HepG2 (cell line): ENCODE measurements around the gene PDE4D. TPM values are rescaled to one million over a fixed set of nuclear protein-coding genes. Genes with fewer than 3 reads are reported as not detected.

Source experiments
- ATAC-seq: fragments of 200-7000 bp; cut with Tn5 transposase; 3 replicates; pipeline ENCODE4 v1.9.1; 2020; ENCODE audit warnings: mild to moderate bottlenecking, moderate library complexity
- BruUV-seq: library from RNA; stranded (reverse); fragments of 400-500 nt; replicated peaks from 2 replicates; lab custom pipeline; 2021; lab: Mats Ljungman, UMichigan
- CTCF ChIA-PET: fragments of 300-600 bp; formaldehyde crosslinking; extraction: SDS; loops from one replicate; lab custom pipeline; 2021; ENCODE audit warnings: low total read pairs, inconsistent platforms, low intra/inter-chr PET ratio; lab: Yijun Ruan, JAX
- POLR2A ChIA-PET: fragments of 350-600 bp; sonication (Branson Sonifier 250); formaldehyde crosslinking; loops from one replicate; lab custom pipeline; 2020; ENCODE audit warnings: antibody characterized with exemption, inconsistent platforms; lab: Yijun Ruan, JAX
- DNase-seq: peaks from one replicate; pipeline ENCODE4 v3.0.0-alpha.2; 2015; ENCODE audit warnings: low spot score
- FAIRE-seq: peaks from 3 replicates; lab custom pipeline; 2011; peaks lifted over from hg19 to GRCh38; lab: Jason Lieb, UNC
- H2AFZ ChIP-seq: one replicate; pipeline ENCODE4 v1.6.1; 2011; ENCODE audit warnings: low read length, inconsistent platforms
- H3K27ac ChIP-seq: fragments of 300-600 bp; 3 replicates; pipeline ENCODE4 v1.8.0; 2011; ENCODE audit warnings: mixed run types, mild to moderate bottlenecking, mixed read lengths, low read length, inconsistent platforms; ENCODE audit not compliant: insufficient read depth; ENCODE audit errors: extremely low read length
- H3K27me3 ChIP-seq, 2 experiments: fragments of 200-600 bp in 1 of 2; 2 replicates in 1 of 2; 3 replicates in 1 of 2; pipeline versions ENCODE4 v1.6.0 to v1.8.0; 2011; ENCODE audit warnings: low read length in 2 of 2, mild to moderate bottlenecking in 2 of 2, moderate library complexity in 2 of 2, inconsistent platforms in 1 of 2; ENCODE audit not compliant: insufficient read depth in 2 of 2, control insufficient read depth in 1 of 2
- H3K36me3 ChIP-seq, 2 experiments: fragments of 200-600 bp in 1 of 2; replicated peaks in 1 of 2; 2 replicates in 1 of 2; 3 replicates in 1 of 2; pipeline versions ENCODE4 v1.5.1 to v1.8.0; 2011; ENCODE audit warnings: low read length in 2 of 2, inconsistent platforms in 1 of 2; ENCODE audit not compliant: insufficient read depth in 2 of 2, control insufficient read depth in 1 of 2
- H3K4me1 ChIP-seq: 2 replicates; pipeline ENCODE4 v1.5.1; 2012; ENCODE audit warnings: low read length, inconsistent platforms; ENCODE audit not compliant: insufficient read depth
- H3K4me2 ChIP-seq: 2 replicates; pipeline ENCODE4 v1.6.0; 2011; ENCODE audit warnings: low read depth, low read length, inconsistent platforms
- H3K4me3 ChIP-seq, 3 experiments: fragments of 200-600 bp in 1 of 3; sonication (generic), shearing (Covaris generic) in 1 of 3; replicated peaks in 1 of 3; 2 replicates each; pipeline ENCODE4 v1.5.1; 2011 to 2016; ENCODE audit warnings: low read length in 3 of 3, inconsistent platforms in 2 of 3, low read depth in 2 of 3, mild to moderate bottlenecking in 2 of 3, control low read depth in 1 of 3, mixed read lengths in 1 of 3; ENCODE audit not compliant: insufficient read depth in 1 of 3
- H3K79me2 ChIP-seq: one replicate; pipeline ENCODE4 v1.6.1; 2011; ENCODE audit warnings: low read length, inconsistent platforms; ENCODE audit not compliant: insufficient read depth
- H3K9ac ChIP-seq: 2 replicates; pipeline ENCODE4 v1.6.0; 2011; ENCODE audit warnings: mild to moderate bottlenecking, low read depth, low read length, inconsistent platforms; ENCODE audit not compliant: insufficient read depth
- H3K9me3 ChIP-seq: 2 replicates; pipeline ENCODE4 v1.5.1; 2012; ENCODE audit warnings: mild to moderate bottlenecking, low read length
- H4K20me1 ChIP-seq: 2 replicates; pipeline ENCODE4 v1.6.0; 2011; ENCODE audit warnings: inconsistent platforms, mild to moderate bottlenecking, low read length, moderate library complexity; ENCODE audit not compliant: insufficient read depth
- ELF3 ChIP-seq: IDR thresholded peaks from 2 replicates; pipeline ENCODE4 v1.6.1; 2016; ENCODE audit warnings: missing genetic modification reagents, missing compliant biosample characterization
- FUBP1 ChIP-seq: sonication (generic); formaldehyde crosslinking; IDR thresholded peaks from 2 replicates; pipeline ENCODE4 v1.5.1; 2020; ENCODE audit warnings: missing genetic modification reagents, mild to moderate bottlenecking, borderline replicate concordance
- NR2F6 ChIP-seq, 2 experiments: IDR thresholded peaks; 2 replicates each; pipeline ENCODE4 v1.6.1; 2016; ENCODE audit warnings: antibody characterized with exemption in 1 of 2, mild to moderate bottlenecking in 1 of 2
- SRSF9 ChIP-seq: fragments of 200-400 bp; formaldehyde crosslinking; IDR thresholded peaks from 2 replicates; pipeline ENCODE4 v1.6.1; 2018; ENCODE audit warnings: borderline replicate concordance, mild to moderate bottlenecking, low read depth, low read length; ENCODE audit not compliant: insufficient read depth, poor library complexity, severe bottlenecking
- TBX2 ChIP-seq: sonication (generic); formaldehyde crosslinking; IDR thresholded peaks from 2 replicates; pipeline ENCODE4 v1.5.0; 2020; ENCODE audit warnings: missing genetic modification reagents, mild to moderate bottlenecking, borderline replicate concordance
- YEATS4 ChIP-seq: sonication (generic); formaldehyde crosslinking; IDR thresholded peaks from 2 replicates; pipeline ENCODE4 v1.4.0; 2020; ENCODE audit warnings: missing genetic modification reagents, borderline replicate concordance
- ZFP82 ChIP-seq: sonication (generic); formaldehyde crosslinking; IDR thresholded peaks from 2 replicates; pipeline ENCODE4 v1.5.1; 2020; ENCODE audit warnings: mild to moderate bottlenecking, missing genetic modification reagents, borderline replicate concordance
- ZNF317 ChIP-seq: sonication (generic); formaldehyde crosslinking; IDR thresholded peaks from 2 replicates; pipeline ENCODE4 v1.5.0; 2020; ENCODE audit warnings: mild to moderate bottlenecking, missing genetic modification reagents
- ZNF510 ChIP-seq: sonication (generic); formaldehyde crosslinking; IDR thresholded peaks from 2 replicates; pipeline ENCODE4 v1.4.0; 2020; ENCODE audit warnings: low read depth, mild to moderate bottlenecking, missing genetic modification reagents
- ZNF546 ChIP-seq: sonication (generic); formaldehyde crosslinking; conservative IDR thresholded peaks from 2 replicates; pipeline ENCODE4 v1.8.1; 2023; ENCODE audit warnings: mild to moderate bottlenecking, missing genetic modification reagents
- ZNF563 ChIP-seq: sonication (generic); formaldehyde crosslinking; IDR thresholded peaks from 2 replicates; pipeline ENCODE4 v1.8.0; 2022; ENCODE audit warnings: mild to moderate bottlenecking, moderate library complexity, missing genetic modification reagents
- ZNF777 ChIP-seq: sonication (generic); formaldehyde crosslinking; IDR thresholded peaks from 2 replicates; pipeline ENCODE4 v1.4.0; 2020; ENCODE audit warnings: missing genetic modification reagents
- ZNF878 ChIP-seq: sonication (generic); formaldehyde crosslinking; IDR thresholded peaks from 2 replicates; pipeline ENCODE4 v1.8.1; 2023; ENCODE audit warnings: mild to moderate bottlenecking, missing genetic modification reagents, moderate library complexity
- whole genome bisulfite sequencing: methylation state at CpG from one replicate; pipeline ENCODE4 v1.1.6; 2017; ENCODE audit warnings: low lambda C conversion rate; 5-methylcytosine and 5-hydroxymethylcytosine counted together
- in situ Hi-C: cut with HindIII; loops from 2 replicates; pipeline ENCODE4 v1.10.0; 2017; ENCODE audit warnings: low pct_unique_long_range_greater_than_20kb; ENCODE audit not compliant: extremely low pct_ligation_motif_present
- intact Hi-C: fragments of 100-400 bp; cut with micrococcal nuclease; formaldehyde crosslinking; loops from one replicate; pipeline ENCODE4 v1.10.0; 2022; ENCODE audit not compliant: unreplicated experiment
- polyA plus RNA-seq, 8 experiments: library from polyadenylated mRNA; depleted of rRNA in 3 of 8; stranded (reverse) in 7 of 8; unstranded in 1 of 8; fragments of >200 nt; fragmentation: Illumina TruSeq in 4 of 8; extraction: Trizol in 4 of 8; gene quantifications; 2 replicates each; pipeline versions ENCODE4 v1.2.1 to v1.2.3, GENCODE V29; 2011 to 2016; ENCODE audit warnings: low read depth in 4 of 8, missing spikeins in 1 of 8, mixed read lengths in 1 of 8; ENCODE audit not compliant: insufficient read depth in 1 of 8
- total RNA-seq, 5 experiments: library from RNA; depleted of rRNA; stranded (reverse); fragments of >200 nt; fragmentation: Illumina TruSeq; extraction: Trizol; gene quantifications; 2 replicates each; pipeline ENCODE4 v1.2.3, GENCODE V29; 2016; ENCODE audit warnings: low read depth in 1 of 5
- TF ChIP-seq, protein P1 (sequence below): sonication (generic); formaldehyde crosslinking; IDR thresholded peaks from 2 replicates; pipeline ENCODE4 v1.5.0; 2020; ENCODE audit warnings: mild to moderate bottlenecking, missing genetic modification reagents, borderline replicate concordance

The PDE4D gene
- total and polyA plus RNA-seq, 2 of the 13 experiments (the other 11 are each of a cell fraction or from before 2014, with no cell fraction given), result 7.0 to 12.2 TPM

DNA sequence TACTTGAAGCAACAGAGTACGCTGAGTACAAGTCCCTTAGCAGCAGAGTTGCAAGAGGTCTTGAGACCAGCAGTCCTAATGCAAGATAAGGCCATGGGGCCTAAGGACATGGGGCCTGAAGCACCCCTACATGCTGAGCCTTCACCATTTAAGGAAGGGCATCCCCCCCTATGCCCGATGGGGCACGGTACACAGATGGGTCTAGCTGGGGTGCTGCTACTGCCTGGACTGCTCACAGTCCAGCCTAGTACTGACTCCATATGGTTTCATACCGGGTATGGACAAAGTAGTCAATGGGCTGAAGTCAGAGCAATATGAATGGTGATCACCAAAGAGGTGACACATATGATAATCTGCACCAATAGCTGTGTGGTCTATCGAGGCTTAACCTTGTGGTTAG is 178.3 kb downstream of the PDE4D start (continued):
- no peak for TF ChIP-seq NR2F6 (IDR thresholded peaks at IDR 0.05)
- TF ChIP-seq NR2F6 (CRISPR knock-in tag; IDR thresholded peaks at IDR 0.05), result no peak
- no peak for TF ChIP-seq ZNF317 (CRISPR knock-in tag)
- TF ChIP-seq ZNF510, result no peak
- no peak for TF ChIP-seq ZNF563 (CRISPR knock-in tag)
- TF ChIP-seq, all 625 proteins: peak for 0

DNA sequence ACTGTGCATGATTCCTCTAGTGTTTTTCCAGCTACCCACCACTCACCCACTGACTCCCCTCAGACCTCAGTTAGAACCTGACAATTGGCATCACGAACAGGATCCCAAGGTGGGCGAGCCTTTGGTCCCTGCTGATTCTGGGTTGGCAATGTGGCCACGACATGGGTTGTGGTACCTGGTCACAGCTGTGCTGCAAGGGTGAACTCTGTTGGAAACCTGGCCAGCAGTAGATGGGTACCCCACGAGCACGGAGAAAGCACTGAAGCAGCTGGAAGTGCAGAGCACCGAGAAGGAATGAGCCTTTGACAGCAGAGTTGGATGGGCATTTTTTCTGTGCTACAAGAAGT is 180.1 kb downstream of the PDE4D start:
- Histone ChIP-seq H3K4me1 (no peaks in the 10 kb centered on the region), H3K79me2 (no peaks in the 10 kb centered on the region), H3K36me3 (no peaks in the 10 kb centered on the region), H3K9me3 (peaks cover 7% of the 10 kb centered on the region; the same call in 1 of the 2 replicates), H3K4me2 (no peak overlapping the region), H3K9ac (no peak overlapping the region), H4K20me1 (no peaks in the 10 kb centered on the region), H3K4me3 (no peak overlapping the region), H3K27me3 (no peaks in the 10 kb centered on the region), H2AFZ (no peak overlapping the region), H3K27ac (no peak overlapping the region)
- no peak for FAIRE-seq
- ChIA-PET CTCF (no interaction called here), POLR2A (no interaction called here)
- intact Hi-C loops (no loop called here), in situ Hi-C loops (no loop called here)
- DNase-seq, result no peak
- 86% methylated on average over 1 of the region's 6 CpGs for WGBS
- no peak for ATAC-seq
- BruUV-seq, result no TSS peak
- no peak for TF ChIP-seq YEATS4 (CRISPR knock-in tag)
- TF ChIP-seq TBX2, result no peak
- no peak for TF ChIP-seq ZFP82 (CRISPR knock-in tag)
- TF ChIP-seq, protein P1, sequence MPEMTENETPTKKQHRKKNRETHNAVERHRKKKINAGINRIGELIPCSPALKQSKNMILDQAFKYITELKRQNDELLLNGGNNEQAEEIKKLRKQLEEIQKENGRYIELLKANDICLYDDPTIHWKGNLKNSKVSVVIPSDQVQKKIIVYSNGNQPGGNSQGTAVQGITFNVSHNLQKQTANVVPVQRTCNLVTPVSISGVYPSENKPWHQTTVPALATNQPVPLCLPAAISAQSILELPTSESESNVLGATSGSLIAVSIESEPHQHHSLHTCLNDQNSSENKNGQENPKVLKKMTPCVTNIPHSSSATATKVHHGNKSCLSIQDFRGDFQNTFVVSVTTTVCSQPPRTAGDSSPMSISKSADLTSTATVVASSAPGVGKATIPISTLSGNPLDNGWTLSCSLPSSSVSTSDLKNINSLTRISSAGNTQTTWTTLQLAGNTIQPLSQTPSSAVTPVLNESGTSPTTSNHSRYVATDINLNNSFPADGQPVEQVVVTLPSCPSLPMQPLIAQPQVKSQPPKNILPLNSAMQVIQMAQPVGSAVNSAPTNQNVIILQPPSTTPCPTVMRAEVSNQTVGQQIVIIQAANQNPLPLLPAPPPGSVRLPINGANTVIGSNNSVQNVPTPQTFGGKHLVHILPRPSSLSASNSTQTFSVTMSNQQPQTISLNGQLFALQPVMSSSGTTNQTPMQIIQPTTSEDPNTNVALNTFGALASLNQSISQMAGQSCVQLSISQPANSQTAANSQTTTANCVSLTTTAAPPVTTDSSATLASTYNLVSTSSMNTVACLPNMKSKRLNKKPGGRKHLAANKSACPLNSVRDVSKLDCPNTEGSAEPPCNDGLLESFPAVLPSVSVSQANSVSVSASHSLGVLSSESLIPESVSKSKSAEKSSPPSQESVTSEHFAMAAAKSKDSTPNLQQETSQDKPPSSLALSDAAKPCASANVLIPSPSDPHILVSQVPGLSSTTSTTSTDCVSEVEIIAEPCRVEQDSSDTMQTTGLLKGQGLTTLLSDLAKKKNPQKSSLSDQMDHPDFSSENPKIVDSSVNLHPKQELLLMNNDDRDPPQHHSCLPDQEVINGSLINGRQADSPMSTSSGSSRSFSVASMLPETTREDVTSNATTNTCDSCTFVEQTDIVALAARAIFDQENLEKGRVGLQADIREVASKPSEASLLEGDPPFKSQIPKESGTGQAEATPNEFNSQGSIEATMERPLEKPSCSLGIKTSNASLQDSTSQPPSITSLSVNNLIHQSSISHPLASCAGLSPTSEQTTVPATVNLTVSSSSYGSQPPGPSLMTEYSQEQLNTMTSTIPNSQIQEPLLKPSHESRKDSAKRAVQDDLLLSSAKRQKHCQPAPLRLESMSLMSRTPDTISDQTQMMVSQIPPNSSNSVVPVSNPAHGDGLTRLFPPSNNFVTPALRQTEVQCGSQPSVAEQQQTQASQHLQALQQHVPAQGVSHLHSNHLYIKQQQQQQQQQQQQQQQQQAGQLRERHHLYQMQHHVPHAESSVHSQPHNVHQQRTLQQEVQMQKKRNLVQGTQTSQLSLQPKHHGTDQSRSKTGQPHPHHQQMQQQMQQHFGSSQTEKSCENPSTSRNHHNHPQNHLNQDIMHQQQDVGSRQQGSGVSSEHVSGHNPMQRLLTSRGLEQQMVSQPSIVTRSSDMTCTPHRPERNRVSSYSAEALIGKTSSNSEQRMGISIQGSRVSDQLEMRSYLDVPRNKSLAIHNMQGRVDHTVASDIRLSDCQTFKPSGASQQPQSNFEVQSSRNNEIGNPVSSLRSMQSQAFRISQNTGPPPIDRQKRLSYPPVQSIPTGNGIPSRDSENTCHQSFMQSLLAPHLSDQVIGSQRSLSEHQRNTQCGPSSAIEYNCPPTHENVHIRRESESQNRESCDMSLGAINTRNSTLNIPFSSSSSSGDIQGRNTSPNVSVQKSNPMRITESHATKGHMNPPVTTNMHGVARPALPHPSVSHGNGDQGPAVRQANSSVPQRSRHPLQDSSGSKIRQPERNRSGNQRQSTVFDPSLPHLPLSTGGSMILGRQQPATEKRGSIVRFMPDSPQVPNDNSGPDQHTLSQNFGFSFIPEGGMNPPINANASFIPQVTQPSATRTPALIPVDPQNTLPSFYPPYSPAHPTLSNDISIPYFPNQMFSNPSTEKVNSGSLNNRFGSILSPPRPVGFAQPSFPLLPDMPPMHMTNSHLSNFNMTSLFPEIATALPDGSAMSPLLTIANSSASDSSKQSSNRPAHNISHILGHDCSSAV (CRISPR knock-in tag), result no peak
- no peak for TF ChIP-seq ZNF777 (CRISPR knock-in tag)
- no peak for TF ChIP-seq SRSF9
- no peak for TF ChIP-seq ZNF878 (CRISPR knock-in tag)
- TF ChIP-seq ELF3, result no peak
- no peak for TF ChIP-seq FUBP1 (CRISPR knock-in tag)
- TF ChIP-seq ZNF546, result no peak
